Mesenchymal stem cell (in vitro differentiated cells and primary cell): Measurements from ENCODE around the gene SLC5A3.

ENCODE experiments used
- DNase-seq: peaks from one replicate; pipeline ENCODE4 v3.0.0-alpha.2; 2013
- H2AFZ ChIP-seq: one replicate; pipeline ENCODE4 v1.6.1; 2013; ENCODE audit warnings: low read depth, mild to moderate bottlenecking, control low read depth, inconsistent platforms, low read length, moderate library complexity
- H2AK5ac ChIP-seq: 2 replicates; pipeline ENCODE4 v1.6.1; 2013; ENCODE audit warnings: low read length, moderate library complexity, mild to moderate bottlenecking, inconsistent platforms; ENCODE audit not compliant: severe bottlenecking
- H2BK120ac ChIP-seq: one replicate; pipeline ENCODE4 v1.6.1; 2013; ENCODE audit warnings: low read depth, mild to moderate bottlenecking, inconsistent platforms, low read length, moderate library complexity
- H2BK12ac ChIP-seq, 2 experiments: one replicate each; pipeline ENCODE4 v1.6.1; 2013; ENCODE audit warnings: inconsistent platforms in 2 of 2, low read length in 2 of 2, mild to moderate bottlenecking in 2 of 2, moderate library complexity in 2 of 2, control low read depth in 1 of 2
- H2BK15ac ChIP-seq: one replicate; pipeline ENCODE4 v1.6.1; 2013; ENCODE audit warnings: mild to moderate bottlenecking, low read depth, inconsistent platforms; ENCODE audit not compliant: poor library complexity, severe bottlenecking
- H2BK5ac ChIP-seq: 2 replicates; pipeline ENCODE4 v1.6.1; 2013; ENCODE audit warnings: low read depth, mild to moderate bottlenecking, low read length, control low read depth, inconsistent platforms; ENCODE audit not compliant: poor library complexity, severe bottlenecking
- H3K14ac ChIP-seq, 2 experiments: one replicate each; pipeline ENCODE4 v1.6.1; 2013; ENCODE audit warnings: inconsistent platforms in 2 of 2, low read length in 2 of 2, control low read depth in 1 of 2, mild to moderate bottlenecking in 1 of 2, moderate library complexity in 1 of 2
- H3K18ac ChIP-seq, 2 experiments: one replicate each; pipeline ENCODE4 v1.6.1; 2013; ENCODE audit warnings: inconsistent platforms in 2 of 2, low read length in 2 of 2, control low read depth in 1 of 2, low read depth in 1 of 2, mild to moderate bottlenecking in 1 of 2
- H3K23ac ChIP-seq, 2 experiments: one replicate each; pipeline ENCODE4 v1.6.1; 2013; ENCODE audit warnings: inconsistent platforms in 2 of 2, low read length in 2 of 2, mild to moderate bottlenecking in 2 of 2, moderate library complexity in 2 of 2, control low read depth in 1 of 2
- H3K27ac ChIP-seq: 2 replicates; pipeline ENCODE4 v1.5.1; 2013; ENCODE audit warnings: mild to moderate bottlenecking, moderate library complexity, low read length, control low read depth, inconsistent platforms; ENCODE audit not compliant: poor library complexity, severe bottlenecking
- H3K27me3 ChIP-seq, 2 experiments: 2 replicates each; pipeline versions ENCODE4 v1.6.1 to v1.7.0; 2013; ENCODE audit warnings: low read length in 2 of 2, mild to moderate bottlenecking in 2 of 2, moderate library complexity in 2 of 2, control low read depth in 1 of 2, inconsistent platforms in 1 of 2; ENCODE audit not compliant: control insufficient read depth in 1 of 2, insufficient read depth in 1 of 2
- H3K36me3 ChIP-seq, 2 experiments: 2 replicates each; pipeline versions ENCODE4 v1.6.1 to v1.7.0; 2013; ENCODE audit warnings: low read length in 2 of 2, control low read depth in 1 of 2, inconsistent platforms in 1 of 2, low read depth in 1 of 2, mild to moderate bottlenecking in 1 of 2; ENCODE audit not compliant: insufficient read depth in 2 of 2, control insufficient read depth in 1 of 2
- H3K4ac ChIP-seq, 2 experiments: one replicate each; pipeline ENCODE4 v1.6.1; 2013; ENCODE audit warnings: inconsistent platforms in 2 of 2, low read length in 2 of 2, mild to moderate bottlenecking in 2 of 2, moderate library complexity in 2 of 2, control low read depth in 1 of 2, low read depth in 1 of 2
- H3K4me1 ChIP-seq: 2 replicates; pipeline ENCODE4 v1.6.1; 2013; ENCODE audit warnings: low read depth, low read length, control low read depth; ENCODE audit not compliant: control insufficient read depth, insufficient read depth
- H3K4me2 ChIP-seq: 2 replicates; pipeline ENCODE4 v1.6.1; 2013; ENCODE audit warnings: low read length, mild to moderate bottlenecking, inconsistent platforms; ENCODE audit not compliant: poor library complexity, severe bottlenecking
- H3K4me3 ChIP-seq, 2 experiments: 2 replicates each; pipeline versions ENCODE4 v1.5.1 to v1.7.0; 2013; ENCODE audit warnings: low read length in 2 of 2, mild to moderate bottlenecking in 2 of 2, control low read depth in 1 of 2, low read depth in 1 of 2; ENCODE audit not compliant: insufficient read depth in 1 of 2
- H3K79me1 ChIP-seq: replicated peaks from 2 replicates; pipeline ENCODE4 v1.6.1; 2013; ENCODE audit warnings: mild to moderate bottlenecking, control low read depth, low read length, inconsistent platforms; ENCODE audit not compliant: poor library complexity, severe bottlenecking
- H3K9ac ChIP-seq: 2 replicates; pipeline ENCODE4 v1.7.0; 2013; ENCODE audit warnings: mild to moderate bottlenecking, low read length, moderate library complexity
- H3K9me3 ChIP-seq: 2 replicates; pipeline ENCODE4 v1.7.0; 2013; ENCODE audit warnings: mild to moderate bottlenecking, low read length; ENCODE audit not compliant: control insufficient read depth
- H4K8ac ChIP-seq: one replicate; pipeline ENCODE4 v1.6.1; 2013; ENCODE audit warnings: inconsistent platforms, mild to moderate bottlenecking, low read length, moderate library complexity
- H4K91ac ChIP-seq: one replicate; pipeline ENCODE4 v1.6.1; 2013; ENCODE audit warnings: mild to moderate bottlenecking, low read length, inconsistent platforms
- WGBS: methylation state at CpG from one replicate; pipeline ENCODE4 v1.1.7; 2013; ENCODE audit warnings: mixed read lengths; 5-methylcytosine and 5-hydroxymethylcytosine counted together

Gene SLC5A3

DNA sequence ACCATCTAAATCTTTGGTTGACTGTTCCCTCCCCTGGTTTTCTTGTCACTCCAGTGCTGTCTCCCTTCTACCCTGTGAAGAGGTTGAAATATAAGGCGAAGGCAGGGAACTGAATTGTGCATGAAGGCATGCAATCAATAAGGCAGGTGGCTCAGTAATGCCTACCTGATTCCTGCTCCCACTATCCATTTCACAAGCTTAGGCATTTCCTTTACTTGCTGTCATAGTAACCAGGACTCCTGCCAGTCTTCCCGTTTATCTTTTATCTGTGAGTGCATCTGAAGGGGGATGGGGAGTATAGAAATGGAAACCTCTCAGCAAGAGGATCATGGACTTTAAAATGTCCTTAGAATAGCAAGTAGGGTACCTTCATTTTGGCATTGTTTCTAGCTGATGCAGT is 40.5 kb downstream of the SLC5A3 start:
- Histone ChIP-seq H3K23ac (no peak overlapping the region), H3K27ac (no peak overlapping the region), H2BK5ac (no peak overlapping the region), H3K36me3 (peaks cover 3 to 76% of the 10 kb centered on the region in 2 experiments), H3K4me1 (peaks cover 3% of the 10 kb centered on the region), H2BK15ac (no peak overlapping the region), H3K18ac (no peak overlapping the region), H2BK12ac (no peak overlapping the region), H2BK120ac (no peak overlapping the region), H3K4me3 (no peak overlapping the region), H3K4ac (no peak overlapping the region), H2AFZ (no peak overlapping the region), H3K14ac (no peak overlapping the region), H3K4me2 (no peak overlapping the region), H3K9ac (no peak overlapping the region), H4K8ac (no peak overlapping the region), H3K27me3 (no peaks in the 10 kb centered on the region), H2AK5ac (no peak overlapping the region), H3K79me1 (peaks cover 9% of the 10 kb centered on the region), H4K91ac (no peak overlapping the region), H3K9me3 (no peaks in the 10 kb centered on the region)
- 100% methylated on average over 1 of the region's 2 CpGs for WGBS
- no peak for DNase-seq

DNA sequence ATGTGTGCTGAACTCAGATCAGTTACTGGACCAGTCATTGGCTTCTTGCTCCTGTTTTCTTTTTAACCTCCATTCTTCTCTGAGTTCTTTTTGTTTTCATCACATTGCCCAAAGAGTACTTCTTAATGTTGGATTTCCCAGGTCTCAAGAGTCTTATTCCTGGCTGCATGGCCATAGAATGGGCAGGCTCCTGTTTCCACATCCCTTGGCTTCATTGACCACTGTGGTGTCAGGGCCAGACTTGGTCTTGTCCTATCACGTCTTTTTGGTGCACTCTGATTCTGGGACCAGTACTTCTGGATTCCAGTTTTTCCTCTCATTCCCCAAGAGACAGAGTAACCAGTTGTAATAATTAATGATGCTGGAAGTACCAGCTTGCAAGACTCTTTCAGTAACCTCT is 41.8 kb downstream of the SLC5A3 start:
- 100% methylated on average over 1 of the region's 1 CpG for WGBS
- H3K9ac ChIP-seq: no peak overlapping the region
- H2BK15ac ChIP-seq: no peak overlapping the region
- no peak overlapping the region for H2BK12ac ChIP-seq
- no peak for DNase-seq
- no peak overlapping the region for H3K23ac ChIP-seq
- H3K18ac ChIP-seq: no peak overlapping the region
- H4K8ac ChIP-seq: no peak overlapping the region
- H2BK120ac ChIP-seq: no peak overlapping the region
- no peak overlapping the region for H2BK5ac ChIP-seq
- H2AFZ ChIP-seq: no peak overlapping the region
- H3K14ac ChIP-seq: no peak overlapping the region
- no peaks in the 10 kb centered on the region for H3K27me3 ChIP-seq
- H3K9me3 ChIP-seq: no peaks in the 10 kb centered on the region
- H3K4me2 ChIP-seq: no peak overlapping the region
- peaks cover 2% of the 10 kb centered on the region for H3K4me1 ChIP-seq
- peaks cover 1 to 76% of the 10 kb centered on the region in 2 experiments for H3K36me3 ChIP-seq
- H3K4me3 ChIP-seq: no peak overlapping the region
- no peak overlapping the region for H3K4ac ChIP-seq
- H3K27ac ChIP-seq: no peak overlapping the region
- no peak overlapping the region for H4K91ac ChIP-seq
- no peak overlapping the region for H2AK5ac ChIP-seq
- peaks cover 7% of the 10 kb centered on the region for H3K79me1 ChIP-seq

DNA sequence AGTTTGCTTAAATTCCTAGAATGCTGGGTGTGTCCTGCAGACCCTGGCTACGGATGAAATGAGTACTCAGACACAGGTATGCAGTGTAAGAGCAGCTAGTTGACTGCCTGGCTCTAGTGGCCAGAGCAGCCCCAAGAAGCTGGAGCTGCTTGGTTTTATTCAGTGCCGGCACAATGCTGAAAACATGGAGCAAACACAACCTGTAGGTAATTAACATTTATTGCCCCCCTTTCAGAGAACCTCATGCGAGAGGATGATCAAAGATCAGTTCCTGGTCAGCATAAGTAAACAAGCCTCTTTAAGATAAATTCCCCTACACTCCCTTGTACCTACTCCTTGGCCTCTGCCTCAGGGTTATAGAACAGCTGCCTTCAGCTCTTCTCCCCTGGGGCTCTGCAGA is 43.2 kb downstream of the SLC5A3 start:
- Histone ChIP-seq H3K4me3 (no peak overlapping the region), H3K9me3 (no peaks in the 10 kb centered on the region), H3K4ac (no peak overlapping the region), H2BK15ac (no peak overlapping the region), H2AFZ (no peak overlapping the region), H2BK12ac (no peak overlapping the region), H2AK5ac (no peak overlapping the region), H3K4me1 (peaks cover 1% of the 10 kb centered on the region), H3K27ac (no peak overlapping the region), H3K79me1 (peaks cover 8% of the 10 kb centered on the region), H3K23ac (no peak overlapping the region), H3K4me2 (no peak overlapping the region), H4K91ac (no peak overlapping the region), H4K8ac (no peak overlapping the region), H2BK120ac (no peak overlapping the region), H3K9ac (no peak overlapping the region), H3K27me3 (no peaks in the 10 kb centered on the region), H3K36me3 (peaks cover 0 to 75% of the 10 kb centered on the region in 2 experiments), H3K14ac (no peak overlapping the region), H3K18ac (peak overlapping the region in 1 of 2 experiments; percentile 40), H2BK5ac (no peak overlapping the region)
- WGBS: 85% methylated on average over 3 of the region's 3 CpGs
- no peak for DNase-seq

DNA sequence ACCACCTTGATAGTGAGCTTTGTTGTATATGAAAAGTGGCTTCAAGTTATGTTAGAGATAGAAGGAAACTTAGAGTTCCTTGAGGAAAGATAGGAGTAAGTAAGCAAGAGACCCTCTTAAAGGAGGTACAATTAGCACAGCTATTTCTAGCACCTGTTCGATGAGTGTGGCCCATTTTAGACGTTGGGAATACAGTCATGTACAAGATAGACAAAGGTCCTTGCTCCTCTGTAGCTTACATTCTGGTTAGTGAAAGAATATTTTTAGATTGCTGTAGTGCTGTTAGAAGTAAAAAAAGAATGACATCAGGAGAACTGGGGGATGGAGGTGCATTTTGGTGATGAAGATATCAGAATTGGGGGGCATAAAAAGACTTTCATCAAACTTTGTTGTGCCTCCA is 47.5 kb downstream of the SLC5A3 start:
- Histone ChIP-seq H3K27ac (no peak overlapping the region), H4K8ac (no peak overlapping the region), H3K4ac (no peak overlapping the region), H2BK120ac (no peak overlapping the region), H3K27me3 (no peaks in the 10 kb centered on the region), H2AFZ (no peak overlapping the region), H3K79me1 (peaks cover 23% of the 10 kb centered on the region), H2BK15ac (no peak overlapping the region), H3K18ac (no peak overlapping the region), H2BK5ac (no peak overlapping the region), H2BK12ac (no peak overlapping the region), H4K91ac (no peak overlapping the region), H2AK5ac (no peak overlapping the region), H3K14ac (no peak overlapping the region), H3K23ac (no peak overlapping the region), H3K36me3 (peaks cover 3 to 92% of the 10 kb centered on the region in 2 experiments), H3K4me3 (no peak overlapping the region), H3K9ac (no peak overlapping the region), H3K4me2 (no peak overlapping the region), H3K9me3 (no peaks in the 10 kb centered on the region), H3K4me1 (peaks cover 1% of the 10 kb centered on the region)
- DNase-seq: no peak
- WGBS: 97% methylated on average over 2 of the region's 2 CpGs
